ENCODE data around the gene MPV17L2. TPM values are rescaled to one million over a fixed set of nuclear protein-coding genes. Genes with fewer than 3 reads are reported as not detected.
A peak's percentile ranks its signal among the peaks of the same experiment; 100 is the strongest.

Gene MPV17L2
- polyA plus RNA-seq, 2 of the 4 experiments (the other 2 are of a cell fraction): 8.3 to 13.9 TPM

DNA sequence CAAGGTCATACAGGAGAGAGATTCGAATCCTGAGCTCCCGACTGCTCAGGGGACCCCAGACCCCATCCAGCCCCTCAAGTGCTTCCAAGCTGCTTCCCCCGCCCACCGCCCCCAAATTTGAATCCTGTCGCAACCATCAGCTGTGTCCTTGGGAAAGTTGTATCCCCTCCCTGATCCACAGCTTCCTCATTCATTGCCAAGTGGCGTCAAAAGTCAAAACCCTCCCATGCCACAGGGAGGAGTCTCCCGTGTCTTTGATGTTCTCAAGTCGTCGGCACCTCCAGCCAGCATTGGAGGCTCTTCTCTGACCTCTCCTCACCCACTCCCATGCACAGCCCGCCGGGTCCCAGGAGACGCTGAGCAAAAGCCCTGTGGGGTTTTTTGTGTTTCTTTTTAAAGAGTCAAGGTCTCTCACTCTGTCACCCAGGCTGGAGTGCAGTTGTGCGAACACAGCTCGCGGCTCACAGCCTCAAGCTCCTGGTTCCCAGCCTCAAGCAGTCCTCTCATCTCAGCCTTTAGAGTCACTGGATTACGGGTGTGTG lies 22.2 kb upstream of the MPV17L2 start (continued):
- TF ChIP-seq FOSL2 (IDR thresholded peaks at IDR 0.05): no peak
- TF ChIP-seq FOSL2 (CRISPR knock-in tag; IDR thresholded peaks at IDR 0.05): no peak
- TF ChIP-seq HDAC2 (IDR thresholded peaks at IDR 0.05): no peak
- no peak for TF ChIP-seq ZC3H11A (IDR thresholded peaks at IDR 0.05)
- TF ChIP-seq POLR2A (IDR thresholded peaks at IDR 0.05; ENCODE audit: low read length): no peak

DNA sequence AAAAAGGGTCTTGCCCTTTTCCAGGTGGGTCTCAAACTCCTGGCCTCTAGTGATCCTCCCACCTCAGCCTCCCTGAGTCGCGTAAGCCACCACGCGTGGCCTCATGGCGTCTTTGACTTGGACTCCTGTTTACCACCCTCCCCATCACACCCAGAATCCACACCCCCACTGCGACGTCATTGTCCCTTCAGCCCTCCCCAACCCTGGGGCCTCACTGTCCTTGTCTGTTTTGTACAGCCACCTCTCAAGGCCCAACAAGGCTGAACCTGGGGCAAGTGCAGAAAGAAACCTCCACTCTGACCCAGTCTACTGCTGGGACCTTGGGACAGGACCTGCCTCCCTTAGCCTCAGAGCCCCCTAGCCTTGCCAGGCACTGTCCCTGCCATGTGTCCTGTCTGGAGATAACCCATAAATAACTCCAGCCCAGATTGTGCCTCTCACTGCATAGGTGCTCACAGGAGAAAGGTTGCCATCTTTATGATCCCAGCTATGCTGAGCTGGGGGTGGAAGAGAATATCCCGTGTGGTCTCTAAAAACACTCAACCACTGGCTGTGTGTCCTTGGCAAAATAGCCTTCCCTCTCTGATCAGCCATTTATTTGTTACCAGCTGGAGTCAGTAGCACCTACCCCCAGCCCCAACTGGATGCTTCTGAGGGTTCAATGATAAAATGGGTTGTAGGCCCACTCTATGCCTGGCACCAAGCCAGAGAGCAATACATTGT lies 21.3 kb upstream of the MPV17L2 start:
- FAIRE-seq (no peak), DNase-seq (ENCODE audit: low read depth in 1 of 2, low spot score in 1 of 2) (no peak), ATAC-seq (no peak)
- H3K4me2 ChIP-seq: no peak overlapping the region
- no peak overlapping the region for H3K4me3 ChIP-seq
- peaks cover 4% of the 10 kb centered on the region; the same call in 1 of the 3 replicates for H3K4me1 ChIP-seq
- no peak overlapping the region for H3K27ac ChIP-seq
- 94% methylated on average over 8 of the region's 8 CpGs for WGBS (ENCODE audit: missing lambda C conversion rate)
- POLR2A ChIA-PET: no interaction called here
- TF ChIP-seq KDM1A (IDR thresholded peaks at IDR 0.05; ENCODE audit: low read depth) (no peak), ZFP36 (IDR thresholded peaks at IDR 0.05; ENCODE audit: borderline replicate concordance, partially characterized antibody) (peak; percentile 49)
- TF ChIP-seq, protein P1, sequence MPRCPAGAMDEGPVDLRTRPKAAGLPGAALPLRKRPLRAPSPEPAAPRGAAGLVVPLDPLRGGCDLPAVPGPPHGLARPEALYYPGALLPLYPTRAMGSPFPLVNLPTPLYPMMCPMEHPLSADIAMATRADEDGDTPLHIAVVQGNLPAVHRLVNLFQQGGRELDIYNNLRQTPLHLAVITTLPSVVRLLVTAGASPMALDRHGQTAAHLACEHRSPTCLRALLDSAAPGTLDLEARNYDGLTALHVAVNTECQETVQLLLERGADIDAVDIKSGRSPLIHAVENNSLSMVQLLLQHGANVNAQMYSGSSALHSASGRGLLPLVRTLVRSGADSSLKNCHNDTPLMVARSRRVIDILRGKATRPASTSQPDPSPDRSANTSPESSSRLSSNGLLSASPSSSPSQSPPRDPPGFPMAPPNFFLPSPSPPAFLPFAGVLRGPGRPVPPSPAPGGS (IDR thresholded peaks at IDR 0.05): no peak
- CTCF ChIA-PET: interaction anchor here (0.6 to 3.9 kb wide), 4 partner anchors 11 to 170 kb away, joined by 3 to 20 read pairs (median 4); no protein-coding TSS in a partner anchor
- H3K9me3 ChIP-seq: no peaks in the 10 kb centered on the region

DNA sequence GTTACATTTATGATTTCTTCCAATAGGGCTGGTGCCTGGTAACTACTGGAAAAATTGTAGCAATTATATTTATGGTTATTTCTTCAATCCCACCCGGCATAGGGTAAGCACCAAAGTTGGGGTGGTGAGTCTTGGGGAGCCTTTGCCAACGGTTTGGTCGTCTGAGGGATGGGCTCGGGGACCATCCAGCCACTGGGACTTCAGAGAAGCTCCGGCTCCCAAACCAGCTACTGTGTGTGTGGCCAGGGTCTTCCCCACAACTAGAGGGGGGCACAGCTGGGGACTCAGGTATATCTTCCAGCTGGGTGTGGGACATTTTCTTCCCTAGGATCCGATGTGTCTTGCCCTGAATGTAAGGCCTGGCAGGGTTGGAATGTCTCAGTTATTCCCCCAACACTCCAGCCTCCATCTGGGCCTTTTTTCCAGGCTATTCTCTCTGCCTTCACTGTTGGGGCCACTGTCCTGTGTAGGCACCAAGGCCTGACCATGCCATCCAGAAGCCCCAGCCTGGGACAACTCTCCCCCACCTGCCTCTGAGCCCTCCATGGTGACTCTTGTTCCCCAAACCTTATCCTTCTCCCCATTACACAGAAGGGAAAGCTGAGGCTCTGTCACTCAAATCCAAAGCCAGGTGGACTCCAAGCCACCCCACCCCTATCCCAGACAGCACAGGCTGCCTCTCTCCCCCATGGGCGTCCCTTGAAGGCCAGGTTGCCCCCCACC lies 20.5 kb upstream of the MPV17L2 start:
- FAIRE-seq (no peak), DNase-seq (ENCODE audit: low read depth in 1 of 2, low spot score in 1 of 2) (no peak), ATAC-seq (no peak)
- Histone ChIP-seq H3K4me2 (no peak overlapping the region), H3K9me3 (no peaks in the 10 kb centered on the region), H3K27ac (no peak overlapping the region; a peak in 1 of 6 replicates), H3K4me1 (peaks cover 4% of the 10 kb centered on the region; the same call in 1 of the 3 replicates), H3K4me3 (no peak overlapping the region)
- 90% methylated on average over 6 of the region's 7 CpGs for WGBS (ENCODE audit: missing lambda C conversion rate)
- POLR2A ChIA-PET: no interaction called here
- TF ChIP-seq, protein P2, sequence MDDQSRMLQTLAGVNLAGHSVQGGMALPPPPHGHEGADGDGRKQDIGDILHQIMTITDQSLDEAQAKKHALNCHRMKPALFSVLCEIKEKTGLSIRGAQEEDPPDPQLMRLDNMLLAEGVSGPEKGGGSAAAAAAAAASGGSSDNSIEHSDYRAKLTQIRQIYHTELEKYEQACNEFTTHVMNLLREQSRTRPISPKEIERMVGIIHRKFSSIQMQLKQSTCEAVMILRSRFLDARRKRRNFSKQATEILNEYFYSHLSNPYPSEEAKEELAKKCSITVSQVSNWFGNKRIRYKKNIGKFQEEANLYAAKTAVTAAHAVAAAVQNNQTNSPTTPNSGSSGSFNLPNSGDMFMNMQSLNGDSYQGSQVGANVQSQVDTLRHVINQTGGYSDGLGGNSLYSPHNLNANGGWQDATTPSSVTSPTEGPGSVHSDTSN (IDR thresholded peaks at IDR 0.05): no peak
- TF ChIP-seq KDM1A (IDR thresholded peaks at IDR 0.05; ENCODE audit: low read depth): no peak
- TF ChIP-seq MAFK (IDR thresholded peaks at IDR 0.05; ENCODE audit: partially characterized antibody): no peak
- no peak for TF ChIP-seq HEYL (CRISPR knock-in tag; IDR thresholded peaks at IDR 0.05)
- no peak for TF ChIP-seq TP53 (CRISPR knock-in tag; IDR thresholded peaks at IDR 0.05)
- TF ChIP-seq CEBPB (IDR thresholded peaks at IDR 0.05): no peak
- TF ChIP-seq RFX5 (IDR thresholded peaks at IDR 0.05): no peak
- no peak for TF ChIP-seq EP300 (IDR thresholded peaks at IDR 0.05)
- TF ChIP-seq FOXS1 (CRISPR knock-in tag; IDR thresholded peaks at IDR 0.05): no peak
- TF ChIP-seq, protein P3, sequence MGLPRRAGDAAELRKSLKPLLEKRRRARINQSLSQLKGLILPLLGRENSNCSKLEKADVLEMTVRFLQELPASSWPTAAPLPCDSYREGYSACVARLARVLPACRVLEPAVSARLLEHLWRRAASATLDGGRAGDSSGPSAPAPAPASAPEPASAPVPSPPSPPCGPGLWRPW (IDR thresholded peaks at IDR 0.05): no peak
- no peak for TF ChIP-seq ZNF302 (CRISPR knock-in tag; IDR thresholded peaks at IDR 0.05)
- TF ChIP-seq FOSL2 (IDR thresholded peaks at IDR 0.05): no peak
- TF ChIP-seq FOSL2 (CRISPR knock-in tag; IDR thresholded peaks at IDR 0.05): no peak
- TF ChIP-seq KDM5A (IDR thresholded peaks at IDR 0.05): no peak
- CTCF ChIA-PET: interaction anchor here (3.9 kb wide), 1 partner anchor 11 kb away, joined by 20 read pairs; no protein-coding TSS in a partner anchor

All from A549 (cell line).